Measurements from ENCODE around the gene PDE5A. TPM values are rescaled to one million over a fixed set of nuclear protein-coding genes. Genes with fewer than 3 reads are reported as not detected.

The PDE5A gene
- total and polyA plus RNA-seq, 4 donors = 3.8 to 121 (median 16.9) TPM

DNA sequence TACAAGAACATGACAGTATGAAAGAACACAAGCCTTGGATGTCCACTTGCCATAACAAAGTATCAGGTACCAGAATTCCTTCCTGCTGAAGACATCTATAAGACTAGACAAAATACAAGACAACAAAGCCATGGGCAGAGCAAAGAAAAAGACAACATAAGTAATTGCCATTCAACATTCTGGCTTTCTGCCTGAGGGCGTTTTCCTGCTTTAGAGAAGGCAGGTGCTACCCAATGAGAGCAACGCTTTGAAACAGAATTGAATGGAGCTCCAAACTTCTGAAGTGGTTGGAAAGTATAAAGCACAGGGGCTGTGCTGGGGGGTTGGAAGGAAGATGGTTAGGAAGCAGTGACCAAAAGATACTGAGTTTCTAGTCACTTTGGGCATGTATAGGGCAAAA lies 30.1 kb downstream of the PDE5A start:
- Histone ChIP-seq H3K27me3 (ENCODE audit: control insufficient read depth in 3 of 3, insufficient read depth in 3 of 3, low read length in 2 of 3) (no peaks in the 10 kb centered on the region), H3K9ac (ENCODE audit: insufficient read depth in 1 of 2, low read length in 2 of 2) (no peak overlapping the region), H3K4me3 (no peak overlapping the region), H3K36me3 (ENCODE audit: control insufficient read depth in 4 of 4, insufficient read depth in 4 of 4, low read length in 4 of 4) (peaks cover 0 to 24% (median 5%) of the 10 kb centered on the region in 4 donors), H3K27ac (ENCODE audit: low read depth in 1 of 2, low read length in 1 of 2) (no peak overlapping the region), H3K9me3 (ENCODE audit: control insufficient read depth in 4 of 4, insufficient read depth in 3 of 4, low read length in 3 of 4) (peaks cover 0 to 2% (median 0%) of the 10 kb centered on the region in 4 donors), H3K4me1 (ENCODE audit: control insufficient read depth in 5 of 5, insufficient read depth in 5 of 5, low read length in 5 of 5) (no peaks in the 10 kb centered on the region)
- TF ChIP-seq, protein P1, sequence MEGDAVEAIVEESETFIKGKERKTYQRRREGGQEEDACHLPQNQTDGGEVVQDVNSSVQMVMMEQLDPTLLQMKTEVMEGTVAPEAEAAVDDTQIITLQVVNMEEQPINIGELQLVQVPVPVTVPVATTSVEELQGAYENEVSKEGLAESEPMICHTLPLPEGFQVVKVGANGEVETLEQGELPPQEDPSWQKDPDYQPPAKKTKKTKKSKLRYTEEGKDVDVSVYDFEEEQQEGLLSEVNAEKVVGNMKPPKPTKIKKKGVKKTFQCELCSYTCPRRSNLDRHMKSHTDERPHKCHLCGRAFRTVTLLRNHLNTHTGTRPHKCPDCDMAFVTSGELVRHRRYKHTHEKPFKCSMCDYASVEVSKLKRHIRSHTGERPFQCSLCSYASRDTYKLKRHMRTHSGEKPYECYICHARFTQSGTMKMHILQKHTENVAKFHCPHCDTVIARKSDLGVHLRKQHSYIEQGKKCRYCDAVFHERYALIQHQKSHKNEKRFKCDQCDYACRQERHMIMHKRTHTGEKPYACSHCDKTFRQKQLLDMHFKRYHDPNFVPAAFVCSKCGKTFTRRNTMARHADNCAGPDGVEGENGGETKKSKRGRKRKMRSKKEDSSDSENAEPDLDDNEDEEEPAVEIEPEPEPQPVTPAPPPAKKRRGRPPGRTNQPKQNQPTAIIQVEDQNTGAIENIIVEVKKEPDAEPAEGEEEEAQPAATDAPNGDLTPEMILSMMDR (IDR thresholded peaks at IDR 0.05; ENCODE audit: control extremely low read depth, extremely low read depth) = no peak
- DNase-seq (no peak), ATAC-seq (ENCODE audit: insufficient read depth, low FRiP score) (no peak)
- 89 to 91% methylated on average over 2 of the region's 2 CpGs for WGBS, 2 donors

- ATAC-seq (ENCODE audit: insufficient read depth, low FRiP score) (no peak), DNase-seq (no peak)
- TF ChIP-seq, protein P1 (IDR thresholded peaks at IDR 0.05; ENCODE audit: control extremely low read depth, extremely low read depth) = no peak
- no peak overlapping the region for H3K9ac ChIP-seq (ENCODE audit: insufficient read depth in 1 of 2, low read length in 2 of 2)
- WGBS, 2 donors = 79 to 84% methylated on average over 3 of the region's 3 CpGs
- H3K4me3 ChIP-seq = no peak overlapping the region
- no peak overlapping the region for H3K27ac ChIP-seq (ENCODE audit: low read depth in 1 of 2, low read length in 1 of 2)
- H3K9me3 ChIP-seq (ENCODE audit: control insufficient read depth in 4 of 4, insufficient read depth in 3 of 4, low read length in 3 of 4) = peaks cover 0 to 2% (median 0%) of the 10 kb centered on the region in 4 donors
- no peaks in the 10 kb centered on the region for H3K27me3 ChIP-seq (ENCODE audit: control insufficient read depth in 3 of 3, insufficient read depth in 3 of 3, low read length in 2 of 3)
- peaks cover 0 to 9% (median 0%) of the 10 kb centered on the region in 5 donors for H3K4me1 ChIP-seq (ENCODE audit: control insufficient read depth in 5 of 5, insufficient read depth in 5 of 5, low read length in 5 of 5)
- H3K36me3 ChIP-seq (ENCODE audit: control insufficient read depth in 4 of 4, insufficient read depth in 4 of 4, low read length in 4 of 4) = peaks cover 0 to 20% (median 5%) of the 10 kb centered on the region in 4 donors
Observed at GRCh38 chr4:119597377-119597776, 31.2 kb downstream of the PDE5A start.

DNA sequence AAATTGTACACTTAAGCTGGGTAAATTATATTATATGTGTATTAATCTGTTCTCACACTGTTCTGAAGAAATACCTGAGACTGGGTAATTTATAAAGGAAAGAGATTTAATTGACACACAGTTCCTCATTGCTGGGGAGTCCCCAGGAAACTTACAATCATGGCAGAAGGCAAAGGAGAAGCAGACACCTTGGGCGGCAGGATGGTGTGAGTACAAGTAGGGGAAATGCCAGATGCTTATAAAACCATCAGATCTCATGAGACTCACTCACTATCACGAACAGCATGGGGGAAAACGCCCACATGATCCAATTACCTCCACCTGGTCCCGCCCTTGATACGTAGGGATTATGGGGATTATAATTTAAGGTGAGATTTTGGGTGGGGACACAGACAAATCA lies 34.9 kb downstream of the PDE5A start:
- H3K27ac ChIP-seq (ENCODE audit: low read depth in 1 of 2, low read length in 1 of 2) = no peak overlapping the region
- DNase-seq (no peak), ATAC-seq (ENCODE audit: insufficient read depth, low FRiP score) (no peak)
- TF ChIP-seq, protein P1 (IDR thresholded peaks at IDR 0.05; ENCODE audit: control extremely low read depth, extremely low read depth) = no peak
- no peak overlapping the region for H3K4me3 ChIP-seq
- H3K27me3 ChIP-seq (ENCODE audit: control insufficient read depth in 3 of 3, insufficient read depth in 3 of 3, low read length in 2 of 3) = no peaks in the 10 kb centered on the region
- peaks cover 0 to 2% (median 0%) of the 10 kb centered on the region in 4 donors for H3K9me3 ChIP-seq (ENCODE audit: control insufficient read depth in 4 of 4, insufficient read depth in 3 of 4, low read length in 3 of 4)
- H3K36me3 ChIP-seq (ENCODE audit: control insufficient read depth in 4 of 4, insufficient read depth in 4 of 4, low read length in 4 of 4) = peaks cover 0 to 13% (median 0%) of the 10 kb centered on the region in 4 donors
- H3K9ac ChIP-seq (ENCODE audit: insufficient read depth in 1 of 2, low read length in 2 of 2) = no peak overlapping the region
- 91 to 92% methylated on average over 5 of the region's 5 CpGs for WGBS, 2 donors
- peaks cover 0 to 13% (median 0%) of the 10 kb centered on the region in 5 donors for H3K4me1 ChIP-seq (ENCODE audit: control insufficient read depth in 5 of 5, insufficient read depth in 5 of 5, low read length in 5 of 5)

DNA sequence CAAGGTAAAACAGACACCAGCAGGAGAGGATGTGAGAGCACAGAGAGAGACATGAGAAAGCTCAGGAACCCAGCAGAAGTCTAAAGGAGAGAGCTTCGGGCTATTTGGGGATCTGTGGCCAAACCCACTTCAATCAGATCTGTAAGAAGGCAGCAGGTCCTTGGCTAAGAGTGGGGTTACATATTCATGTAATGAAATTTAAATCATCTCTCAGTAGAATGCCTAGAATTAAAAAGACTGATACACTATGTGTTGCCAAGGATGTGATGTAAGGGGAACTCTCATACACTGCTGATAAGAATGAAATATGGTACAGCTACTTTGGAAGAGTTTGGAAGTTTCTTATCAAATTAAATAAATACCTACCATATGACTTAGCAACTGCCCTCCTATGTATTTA lies 35.8 kb downstream of the PDE5A start:
- TF ChIP-seq, protein P1 (IDR thresholded peaks at IDR 0.05; ENCODE audit: control extremely low read depth, extremely low read depth) = no peak
- peak in 2 of 3 donors; percentile 55 to 58 for DNase-seq
- Histone ChIP-seq H3K27ac (ENCODE audit: low read depth in 1 of 2, low read length in 1 of 2) (no peak overlapping the region), H3K27me3 (ENCODE audit: control insufficient read depth in 3 of 3, insufficient read depth in 3 of 3, low read length in 2 of 3) (no peaks in the 10 kb centered on the region), H3K9me3 (ENCODE audit: control insufficient read depth in 4 of 4, insufficient read depth in 3 of 4, low read length in 3 of 4) (no peaks in the 10 kb centered on the region), H3K4me3 (no peak overlapping the region), H3K4me1 (ENCODE audit: control insufficient read depth in 5 of 5, insufficient read depth in 5 of 5, low read length in 5 of 5) (peaks cover 0 to 13% (median 2%) of the 10 kb centered on the region in 5 donors), H3K36me3 (ENCODE audit: control insufficient read depth in 4 of 4, insufficient read depth in 4 of 4, low read length in 4 of 4) (peaks cover 0 to 7% (median 0%) of the 10 kb centered on the region in 4 donors), H3K9ac (ENCODE audit: insufficient read depth in 1 of 2, low read length in 2 of 2) (no peak overlapping the region)
- ATAC-seq (ENCODE audit: insufficient read depth, low FRiP score) = peak; percentile 40
- WGBS, 2 donors = 70 to 81% methylated on average over 1 of the region's 1 CpG

Measured in lung (tissue), 12 donors.